GM18870 (cell line): ENCODE measurements around the gene GALNT18.

Experiments used
- ATAC-seq: cut with Tn5 transposase; IDR thresholded peaks from one replicate; pipeline ENCODE4 v1.9.1; 2021; ENCODE audit warnings: moderate library complexity; ENCODE audit not compliant: unreplicated experiment

Gene GALNT18

DNA sequence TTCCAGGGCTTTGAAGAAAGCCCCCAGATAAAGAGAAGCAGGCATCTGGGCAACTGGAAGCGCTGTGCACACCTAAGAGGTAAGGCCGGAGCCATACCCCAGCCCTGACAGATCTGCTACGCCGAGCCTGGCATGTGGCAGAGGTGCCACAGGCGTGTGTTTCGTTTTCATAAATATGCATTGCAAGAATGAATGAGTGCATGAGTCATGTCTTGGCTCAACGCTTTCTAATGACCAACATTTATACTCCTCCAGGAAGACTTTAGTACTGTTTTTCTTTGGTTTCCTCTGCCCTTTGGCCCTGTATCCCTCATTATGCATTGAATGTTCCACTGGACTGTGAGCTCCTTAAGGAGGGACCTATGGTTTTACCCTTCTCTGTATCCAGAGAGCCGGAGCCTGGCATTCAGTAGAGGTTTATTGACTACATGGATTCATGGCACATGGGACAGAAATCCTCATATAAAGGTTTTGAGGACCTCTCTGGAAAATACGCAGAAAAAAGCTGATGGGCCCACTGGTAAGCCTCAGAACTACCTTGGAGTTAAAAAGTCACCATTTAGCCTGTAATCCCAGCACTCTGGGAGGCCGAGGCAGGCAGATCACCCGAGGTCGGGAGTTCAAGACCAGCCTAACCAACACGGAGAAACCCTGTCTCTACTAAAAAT, 229.9 kb downstream of the GALNT18 start:
- ATAC-seq, result no peak

DNA sequence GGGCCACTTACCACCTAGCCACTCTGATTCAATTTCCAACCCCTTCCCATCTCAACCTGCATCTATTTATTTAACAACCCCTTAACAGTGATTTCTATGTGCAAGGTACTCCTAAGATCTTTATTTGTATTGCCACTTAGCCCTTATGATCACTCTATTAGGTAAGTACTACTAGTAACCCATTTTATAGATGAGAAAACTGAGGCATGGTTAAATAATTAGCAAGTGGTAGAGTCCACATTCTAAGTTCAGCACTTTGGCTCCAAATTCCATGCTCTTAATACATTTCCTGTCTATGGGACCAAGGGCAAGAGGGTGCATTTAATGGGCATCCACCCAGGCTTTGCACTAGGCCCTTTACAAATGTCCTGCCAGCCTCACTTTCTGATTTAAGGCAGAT, 230.6 kb downstream of the GALNT18 start:
- ATAC-seq, result no peak

DNA sequence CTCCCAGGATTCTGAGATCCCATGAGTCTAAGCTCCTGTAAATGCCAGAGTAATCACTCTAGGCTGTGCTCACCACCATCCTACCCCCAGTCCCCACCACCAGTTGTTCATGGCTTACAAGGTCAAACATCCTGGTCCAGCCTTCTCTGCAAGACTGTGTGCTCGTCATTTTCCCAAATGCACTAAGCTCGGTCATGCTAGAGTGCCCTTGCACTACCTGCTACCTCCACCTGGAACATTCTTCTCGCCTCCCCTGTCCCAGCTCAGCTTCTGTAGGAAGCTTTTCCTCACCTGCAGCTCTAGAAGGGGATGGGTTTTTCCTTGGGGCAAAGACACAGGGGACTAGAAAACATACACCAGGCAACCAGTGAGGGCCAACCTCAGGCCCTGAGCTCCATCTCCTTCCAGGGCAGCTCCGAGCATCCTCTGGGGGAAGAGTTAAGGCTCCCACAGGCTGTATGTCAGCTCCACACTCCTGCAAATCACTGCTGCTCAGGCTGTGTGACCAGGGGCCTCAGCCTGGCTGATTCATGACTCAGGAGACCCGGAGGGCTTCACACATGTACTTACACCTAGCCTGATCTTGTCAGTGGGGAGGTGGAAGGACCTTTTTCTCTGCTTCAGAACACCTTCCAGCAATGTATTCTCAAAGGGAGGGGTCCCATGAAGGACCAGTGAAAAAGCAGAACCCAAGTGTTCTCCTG, 231.6 kb downstream of the GALNT18 start:
- no peak for ATAC-seq

DNA sequence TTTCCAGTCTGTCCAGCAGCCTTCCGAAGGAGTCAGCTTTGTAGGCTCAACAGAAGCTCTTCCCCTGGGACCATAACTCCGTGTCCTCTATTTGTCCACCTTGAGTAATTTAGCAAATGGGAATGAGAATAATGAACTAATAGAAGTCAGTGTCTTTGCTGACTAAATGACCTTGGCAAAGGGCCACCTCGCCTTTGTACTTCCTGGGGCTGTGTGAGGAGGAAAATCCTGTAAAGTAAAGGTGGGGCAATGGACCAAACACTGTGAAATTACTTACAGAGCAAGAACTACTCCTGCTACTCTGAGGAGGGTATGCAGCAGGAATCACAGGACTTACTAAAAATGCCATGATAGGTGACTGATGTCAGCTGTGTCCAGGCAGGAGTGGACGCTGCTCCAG, 232.6 kb downstream of the GALNT18 start:
- no peak for ATAC-seq

DNA sequence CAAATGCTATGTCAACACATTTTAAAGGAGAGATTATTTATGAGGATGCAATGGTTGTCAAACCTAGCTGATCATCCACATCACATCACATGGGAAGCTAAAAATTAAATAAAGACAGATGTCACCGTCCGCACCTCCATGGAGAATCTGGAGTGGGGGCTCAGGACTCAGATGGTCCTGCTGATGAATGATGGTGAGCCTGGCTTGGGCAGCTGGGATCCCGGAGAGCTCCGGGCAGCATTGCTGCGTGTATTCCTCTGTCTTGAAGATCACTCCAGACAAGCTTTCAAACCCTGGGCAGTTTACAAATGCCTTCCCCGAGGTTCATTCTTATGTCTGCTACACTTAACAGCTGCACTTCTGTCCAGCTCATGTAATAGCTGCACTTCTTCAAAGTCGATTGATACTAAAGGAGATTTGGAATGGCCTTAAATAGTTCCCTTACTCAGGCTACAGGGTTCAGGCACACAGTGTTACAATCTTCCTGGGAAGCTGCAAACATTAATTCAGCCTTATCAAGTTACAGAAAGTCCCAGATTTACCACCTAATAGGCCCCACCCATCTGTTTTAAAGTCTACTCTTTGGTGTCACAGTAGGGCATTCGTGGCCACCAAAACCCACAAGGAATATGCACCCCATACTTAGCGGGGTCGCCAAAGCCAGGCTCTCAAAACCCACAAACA, 234.0 kb downstream of the GALNT18 start:
- no peak for ATAC-seq

DNA sequence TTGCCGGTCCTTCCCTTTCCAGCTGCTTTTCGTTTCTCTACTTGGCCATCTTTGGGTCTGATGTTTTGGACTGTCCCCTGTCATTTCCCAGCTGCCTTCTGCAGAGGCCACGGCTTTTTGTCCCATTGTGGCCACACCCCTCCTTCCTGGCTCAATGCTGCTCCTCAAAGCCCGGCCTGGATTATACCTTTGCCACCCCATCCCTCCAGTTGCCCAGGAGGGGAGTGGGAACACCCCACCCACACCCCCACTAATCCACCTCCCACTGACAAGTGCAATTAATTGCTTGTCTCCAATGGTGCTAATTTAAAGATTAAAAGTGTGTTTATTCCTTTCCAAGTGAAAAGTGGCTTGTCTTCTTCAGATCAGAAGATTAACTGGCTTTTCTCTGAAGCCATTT, 234.6 kb downstream of the GALNT18 start:
- ATAC-seq, result no peak

DNA sequence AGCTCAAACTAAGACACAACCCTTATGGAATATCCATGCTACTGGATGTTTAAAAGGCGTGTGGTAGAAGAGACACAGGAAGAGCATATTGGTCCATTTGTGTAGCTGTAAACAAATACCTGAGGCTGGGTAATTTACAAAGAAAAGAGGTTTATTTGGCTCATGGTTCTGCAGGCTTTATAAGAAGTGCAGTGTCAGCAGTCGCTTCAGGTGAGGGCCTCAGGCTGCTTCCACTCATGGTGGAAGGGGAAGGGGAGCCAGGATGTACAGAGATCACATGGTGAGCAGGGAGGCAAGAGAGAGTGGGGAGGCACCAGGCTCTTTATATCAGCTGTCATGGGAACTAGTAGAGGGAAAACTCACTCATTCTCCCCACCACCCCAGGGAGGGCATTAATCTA, 237.0 kb downstream of the GALNT18 start:
- no peak for ATAC-seq

DNA sequence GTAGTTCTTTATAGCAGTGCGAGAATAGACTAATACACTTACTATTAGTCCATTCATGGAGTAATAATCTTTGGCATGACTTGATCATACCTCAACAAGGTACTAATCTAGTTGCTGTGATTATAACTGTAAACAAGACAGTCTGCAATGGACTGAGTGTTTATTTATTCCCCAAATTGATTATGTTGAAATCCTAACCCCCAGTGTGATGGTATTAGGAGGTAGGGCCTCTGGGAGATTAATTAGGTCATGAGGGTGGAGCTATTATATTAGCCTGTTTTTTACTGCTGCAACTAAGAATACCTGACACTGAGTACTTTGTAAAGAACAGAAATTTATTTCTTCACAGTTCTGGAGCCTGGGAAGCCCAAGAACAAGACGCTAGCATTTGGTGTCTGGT, 237.8 kb downstream of the GALNT18 start:
- no peak for ATAC-seq

DNA sequence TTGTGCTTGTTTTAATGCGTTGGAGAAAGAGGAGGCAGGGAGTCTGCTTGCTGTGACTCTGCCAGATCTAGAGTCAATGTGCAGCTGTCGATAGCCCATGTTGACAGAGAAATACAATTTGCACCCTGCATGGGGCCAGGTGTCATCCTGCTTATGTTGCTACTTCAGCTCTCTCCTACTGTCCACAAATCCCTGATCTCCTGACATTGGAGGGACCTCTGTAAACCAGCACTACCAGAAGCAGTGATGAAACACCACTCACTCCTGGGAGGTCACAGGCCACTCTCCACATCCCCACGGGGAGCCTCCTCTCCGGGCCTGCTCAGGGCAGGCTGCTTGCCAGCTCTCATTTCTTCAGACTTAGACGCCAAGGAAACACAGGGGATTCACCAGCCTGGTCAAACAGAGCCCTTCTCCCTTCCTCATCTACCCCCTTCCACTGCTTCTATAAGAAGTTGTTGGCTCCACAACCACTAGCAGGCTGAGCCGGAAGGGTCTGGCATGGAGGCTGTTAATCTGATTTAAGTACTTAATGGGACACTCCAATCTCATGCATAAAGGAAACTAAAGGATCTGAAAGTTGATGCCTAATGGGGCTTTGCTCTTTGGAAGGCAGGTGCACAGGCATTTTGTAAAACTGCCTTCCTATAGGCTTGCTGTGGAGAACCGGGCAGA, 238.8 kb downstream of the GALNT18 start:
- no peak for ATAC-seq

DNA sequence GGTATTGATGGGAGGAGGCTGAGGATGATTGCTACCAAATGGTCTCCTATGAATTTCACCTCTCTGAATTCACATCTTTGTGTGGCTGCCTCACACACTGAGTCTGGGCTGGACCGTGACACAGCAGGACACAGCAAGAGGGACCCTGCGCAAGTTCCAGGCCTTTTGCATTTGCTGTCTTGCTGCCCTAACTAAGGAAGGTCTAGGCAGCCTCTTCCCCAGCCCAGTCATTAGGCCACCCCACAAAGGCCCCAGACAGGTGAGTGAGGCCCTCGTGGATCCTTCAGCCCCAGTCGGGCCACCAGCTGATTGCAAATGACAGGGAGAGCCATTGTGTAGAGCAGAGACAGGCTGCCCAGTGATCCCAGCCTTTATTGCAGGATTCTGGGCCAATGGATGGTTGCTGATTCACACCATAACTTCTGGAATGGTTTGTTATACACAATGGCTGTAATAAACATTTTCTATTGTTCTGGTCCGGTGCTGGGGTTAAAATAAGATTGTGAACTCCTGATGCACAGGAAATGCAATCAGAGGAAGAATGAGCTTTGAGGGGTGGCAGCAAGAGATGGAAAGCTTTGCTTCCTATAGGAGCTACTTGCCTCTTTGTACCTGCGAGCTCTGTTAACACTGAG, 240.2 kb downstream of the GALNT18 start:
- no peak for ATAC-seq

DNA sequence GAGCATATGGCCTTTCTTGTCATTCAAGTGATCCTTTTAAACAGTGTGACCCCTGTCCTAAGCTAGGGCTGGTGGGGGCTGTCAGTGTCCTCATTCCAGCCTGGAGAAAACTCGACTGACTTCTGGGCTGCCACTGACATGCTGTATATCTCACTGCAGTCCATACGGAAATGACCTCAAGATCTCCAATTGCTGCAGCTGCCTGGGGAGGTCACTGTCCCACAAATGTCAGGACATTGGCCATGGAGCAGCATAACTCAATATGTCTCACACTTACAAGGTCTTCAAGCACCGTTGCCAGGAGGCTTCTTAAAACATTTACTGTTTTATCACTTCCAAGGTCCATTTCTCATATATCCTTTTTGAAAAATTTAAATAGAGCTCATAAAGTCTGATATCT, 240.9 kb downstream of the GALNT18 start:
- no peak for ATAC-seq

DNA sequence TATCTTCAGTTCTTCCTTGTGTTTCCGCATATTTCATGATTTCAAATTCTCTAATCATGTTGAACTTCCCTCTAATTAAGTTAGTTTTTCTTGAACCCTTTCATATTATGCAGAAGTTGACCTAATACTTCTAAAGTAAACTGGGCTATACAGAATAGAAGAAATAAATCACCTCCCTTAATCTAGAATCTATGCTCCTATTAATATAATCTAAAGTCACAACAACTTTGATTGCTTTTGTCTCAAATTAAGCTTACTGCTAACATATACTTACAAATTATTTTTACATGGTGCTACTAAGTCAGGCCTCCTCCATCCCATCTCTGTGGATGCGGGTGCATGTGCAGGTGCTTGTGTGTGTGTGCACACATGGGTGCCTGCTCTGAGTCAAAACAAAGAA, 241.5 kb downstream of the GALNT18 start:
- ATAC-seq, result no peak

DNA sequence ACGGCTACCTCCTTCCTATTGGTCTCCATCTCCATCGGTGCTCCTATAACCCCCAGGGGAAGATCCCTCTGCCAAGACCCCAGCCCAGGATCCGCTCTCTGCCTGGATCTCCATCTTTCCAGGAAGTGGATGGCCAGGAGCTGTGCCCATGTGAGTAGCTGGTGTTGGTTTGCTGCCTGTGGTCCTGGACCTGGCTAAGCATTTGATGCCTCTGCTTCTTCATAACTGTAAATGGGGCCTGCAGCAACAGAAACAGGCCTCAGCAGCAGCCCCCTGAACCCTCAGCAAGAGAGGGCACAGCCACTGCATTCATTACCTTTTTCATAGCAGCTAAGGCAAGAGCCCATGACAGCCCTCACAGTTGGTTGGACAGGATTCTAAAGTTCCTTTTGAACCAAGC, 242.1 kb downstream of the GALNT18 start:
- ATAC-seq, result no peak

DNA sequence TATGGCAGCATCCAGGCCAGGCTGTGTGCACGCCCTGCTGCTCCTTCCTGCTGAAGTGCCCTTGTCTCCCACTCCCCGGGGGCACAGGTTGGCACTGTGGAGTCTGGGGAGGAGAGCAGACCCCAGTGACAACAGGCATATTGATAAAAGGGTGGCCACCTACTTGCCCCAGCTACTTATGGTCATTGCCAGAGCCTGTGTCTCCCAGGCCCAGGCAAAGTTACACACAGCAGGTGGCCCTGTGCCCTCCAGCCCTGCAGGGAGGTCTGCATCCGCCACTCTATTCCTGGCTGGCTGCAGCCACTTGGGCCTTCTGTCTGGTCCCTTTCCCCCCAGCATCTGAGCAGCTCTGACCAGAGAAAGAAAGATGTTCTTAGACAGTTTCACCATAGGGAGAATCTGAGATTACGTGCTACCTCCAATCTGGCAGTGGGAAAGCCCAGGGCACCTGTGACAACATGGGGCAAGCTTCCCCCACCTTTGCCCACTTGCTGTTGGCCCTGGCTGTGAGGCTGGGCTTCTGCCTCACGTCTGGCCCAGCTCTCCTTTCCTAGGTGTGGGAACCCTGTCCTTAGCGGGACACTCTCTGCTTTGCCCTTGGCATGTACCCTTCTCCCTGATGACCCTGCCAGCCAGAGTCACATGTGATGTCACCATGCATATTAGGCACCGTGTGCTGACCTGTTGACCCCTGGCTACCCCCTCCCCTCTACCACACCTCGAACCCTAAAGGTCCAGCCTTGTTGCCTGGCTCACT, 243.4 kb downstream of the GALNT18 start:
- ATAC-seq, result no peak

DNA sequence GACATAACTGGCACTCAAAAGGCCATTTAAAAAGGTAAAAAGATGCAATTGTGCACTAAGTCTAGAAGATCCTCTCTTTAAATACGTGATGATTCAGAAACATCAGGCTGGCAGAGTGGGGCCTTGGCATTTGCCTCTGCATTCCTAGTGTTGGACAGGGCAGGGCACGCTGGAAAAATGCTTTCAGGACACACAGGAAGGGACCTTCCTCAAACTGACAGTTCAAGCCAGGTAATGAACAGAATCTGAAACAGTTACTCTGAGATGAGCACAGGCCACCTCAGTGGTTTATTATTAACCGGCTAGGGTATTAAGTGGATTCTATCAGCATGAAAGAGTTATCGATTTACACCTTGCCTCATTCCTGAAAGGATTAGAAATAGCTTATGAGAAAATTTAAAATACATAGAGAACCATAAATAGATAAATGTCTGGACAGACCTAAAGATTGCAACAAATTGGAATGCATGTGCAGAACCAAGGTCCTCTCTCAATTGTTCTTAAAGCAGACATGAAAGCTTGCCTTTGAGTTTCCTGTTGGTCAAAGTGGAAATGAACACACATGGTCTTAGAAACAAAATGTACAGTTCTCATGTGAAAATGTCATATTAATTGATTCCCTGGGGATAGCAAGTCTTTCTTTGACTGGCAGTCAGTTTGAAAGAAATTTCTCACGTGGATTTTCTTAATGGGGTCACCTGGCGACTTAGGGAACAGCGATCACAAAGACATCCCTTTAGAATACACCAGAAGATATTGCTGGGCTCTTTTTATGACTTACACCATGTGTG, 247.3 kb downstream of the GALNT18 start:
- ATAC-seq, result no peak

DNA sequence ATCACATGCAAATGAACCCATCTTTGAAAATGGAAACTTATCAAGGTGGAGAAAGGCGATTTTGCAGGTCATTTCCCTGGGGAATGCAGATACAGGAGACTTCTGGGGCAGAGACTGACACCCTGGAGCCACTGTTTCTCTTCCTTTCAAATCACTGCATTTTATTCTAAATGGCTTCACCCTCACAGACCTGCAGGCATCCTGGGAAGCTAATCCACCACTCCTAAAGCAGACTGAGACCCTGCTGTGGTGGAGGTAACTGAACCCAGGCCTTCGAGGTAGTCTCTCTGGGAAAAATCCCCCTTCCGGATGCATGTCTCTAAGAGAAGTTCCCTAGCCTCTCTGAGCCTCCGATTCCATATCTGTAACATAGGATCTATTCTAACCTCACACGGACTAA, 247.9 kb downstream of the GALNT18 start:
- no peak for ATAC-seq

DNA sequence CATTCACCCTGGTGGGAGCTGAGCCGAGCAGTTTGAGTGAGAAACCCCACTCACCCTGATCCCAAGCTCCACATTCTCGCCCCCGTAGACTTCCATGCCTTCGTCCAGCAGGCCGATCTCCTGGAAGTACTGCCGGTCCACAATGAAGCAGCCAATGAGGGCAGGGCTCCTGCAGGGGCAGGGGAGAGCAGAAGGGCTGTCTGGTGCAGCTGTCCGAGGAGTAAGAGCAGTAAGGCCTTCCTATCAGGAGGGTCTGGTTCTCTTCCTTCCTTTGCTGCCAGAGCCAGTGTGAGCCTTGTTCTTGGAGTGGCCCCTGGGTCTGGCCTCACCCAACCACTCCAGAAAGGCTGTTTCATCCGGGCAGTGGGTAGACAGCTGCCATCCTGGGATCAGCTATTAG, 249.3 kb downstream of the GALNT18 start:
- no peak for ATAC-seq

DNA sequence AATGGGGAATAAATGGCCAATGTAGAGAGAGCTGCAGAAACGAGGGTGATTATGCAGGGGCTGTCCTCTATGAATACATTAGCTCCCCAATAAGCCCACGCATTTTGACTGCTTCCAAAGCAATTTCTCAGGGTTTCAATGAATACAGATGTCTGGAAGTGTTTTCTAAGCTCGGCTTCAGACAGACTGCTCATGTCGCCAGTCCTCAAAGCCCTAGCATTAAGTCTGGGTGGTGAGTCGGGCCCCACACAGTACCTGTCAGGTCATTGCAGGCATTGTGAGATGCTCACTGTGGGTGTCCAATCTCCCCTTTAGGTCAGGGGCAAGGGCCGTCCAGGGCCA, 250.9 kb downstream of the GALNT18 start:
- no peak for ATAC-seq

DNA sequence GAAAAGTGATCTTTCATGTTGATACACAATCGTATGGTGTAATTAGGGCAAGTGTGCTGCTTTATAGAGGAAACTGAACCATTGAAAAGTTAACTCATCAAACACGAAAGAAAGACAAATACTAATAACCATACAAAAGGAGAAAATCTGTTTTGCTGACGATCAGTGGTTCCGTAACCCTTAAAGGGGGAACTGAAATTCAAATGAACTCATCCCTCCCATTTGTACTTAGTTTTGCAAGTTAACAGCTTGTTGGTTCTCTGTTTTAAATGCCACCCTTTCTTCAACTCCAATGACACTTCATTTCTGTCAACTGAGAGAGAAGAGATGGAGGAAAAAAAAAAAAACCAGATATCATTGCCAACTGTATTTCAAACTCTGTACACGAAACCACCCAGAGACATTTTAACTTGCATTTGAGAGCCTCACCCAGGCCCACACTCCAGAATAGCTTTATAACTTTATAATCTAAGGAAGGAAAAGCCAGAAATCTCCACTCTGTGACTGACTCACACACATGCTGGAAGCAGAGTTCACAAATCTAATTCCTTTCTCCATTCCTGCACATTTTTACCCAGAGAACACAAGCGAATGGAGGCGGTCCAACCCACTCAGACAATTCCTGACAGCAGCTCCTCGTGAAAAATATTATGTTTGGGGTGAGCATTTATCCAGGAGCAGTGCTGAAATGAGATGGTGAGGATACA, 251.4 kb downstream of the GALNT18 start:
- ATAC-seq, result no peak
